Sigmoid colon (tissue), 7 donors: ENCODE measurements around the gene MYT1. TPM values are rescaled to one million over a fixed set of nuclear protein-coding genes. Genes with fewer than 3 reads are reported as not detected.

Experiments used
- DNase-seq: peaks from one replicate; pipeline ENCODE4 v3.0.0-alpha.2; 2019
- H3K27ac ChIP-seq, 4 donors: fragments of 200-600 bp; sonication (generic); one replicate each; pipeline ENCODE4 v1.5.1; 2016 to 2019; ENCODE audit warnings: mild to moderate bottlenecking in 1 of 4
- H3K27me3 ChIP-seq, 3 donors: fragments of 200-600 bp; sonication (generic); one replicate each; pipeline ENCODE4 v1.5.1; 2019; ENCODE audit warnings: mild to moderate bottlenecking in 1 of 3
- H3K36me3 ChIP-seq, 4 donors: fragments of 200-600 bp; sonication (generic); one replicate each; pipeline ENCODE4 v1.5.1; 2016 to 2019
- H3K4me1 ChIP-seq, 4 donors: fragments of 200-600 bp; sonication (generic); one replicate each; pipeline ENCODE4 v1.5.1; 2017 to 2019
- H3K4me3 ChIP-seq, 4 donors: fragments of 200-600 bp; sonication (generic); one replicate each; pipeline ENCODE4 v1.5.1; 2017 to 2019; ENCODE audit warnings: mild to moderate bottlenecking in 2 of 4, moderate library complexity in 1 of 4
- H3K9me3 ChIP-seq, 4 donors: fragments of 200-600 bp in 3 of 4; sonication (generic) in 3 of 4; one replicate each; pipeline versions ENCODE4 v1.5.1 to v1.6.1; 2013 to 2019
- EP300 ChIP-seq, 4 donors: sonication (generic); formaldehyde crosslinking; IDR thresholded peaks; one replicate each; pipeline ENCODE4 v1.6.1; 2017; ENCODE audit warnings: antibody characterized with exemption in 4 of 4
- POLR2A ChIP-seq, 2 donors: fragments of 450-650 bp; IDR thresholded peaks; one replicate each; pipeline ENCODE4 v1.6.1; 2016; ENCODE audit warnings: antibody characterized with exemption in 2 of 2, mild to moderate bottlenecking in 2 of 2, moderate library complexity in 2 of 2
- POLR2AphosphoS5 ChIP-seq, 4 donors: sonication (generic); formaldehyde crosslinking; IDR thresholded peaks; one replicate each; pipeline ENCODE4 v1.6.1; 2017; ENCODE audit warnings: antibody characterized with exemption in 4 of 4
- WGBS, 2 donors: extraction: QIAGEN DNeasy Blood & Tissue Kit; methylation state at CpG; one replicate each; pipeline ENCODE4 v1.1.7; 2013; 5-methylcytosine and 5-hydroxymethylcytosine counted together
- intact Hi-C: fragments of 100-400 bp; cut with DNase I; formaldehyde crosslinking; loops from one replicate; pipeline ENCODE4 v1.15.1; 2023
- polyA plus RNA-seq, 3 donors: library from polyadenylated mRNA; stranded (reverse); fragments of 200-250 nt; gene quantifications; one replicate each; pipeline ENCODE4 v1.2.3, GENCODE V29; 2013
- total RNA-seq, 4 donors: library from RNA; depleted of rRNA; stranded (reverse); fragments of >200 nt; gene quantifications; one replicate each; pipeline ENCODE4 v1.1.0, GENCODE V29; 2016
- TF ChIP-seq, protein P1 (sequence below), 4 experiments: fragments of 450-650 bp in 3 of 4; fragments of 200-600 bp in 1 of 4; IDR thresholded peaks; one replicate each; pipeline ENCODE4 v1.5.1; 2016 to 2019; ENCODE audit warnings: antibody characterized with exemption in 4 of 4, mild to moderate bottlenecking in 3 of 4, moderate library complexity in 2 of 4
- donor health status: healthy with polysubstance abuse.
- donor health status: Bipolar disorder and iron deficiency.
- donor health status: healthy.

The MYT1 gene
- total and polyA plus RNA-seq, 7 donors, result under 0.01 to 1.1 (median 0.27) TPM; not detected in 2

DNA sequence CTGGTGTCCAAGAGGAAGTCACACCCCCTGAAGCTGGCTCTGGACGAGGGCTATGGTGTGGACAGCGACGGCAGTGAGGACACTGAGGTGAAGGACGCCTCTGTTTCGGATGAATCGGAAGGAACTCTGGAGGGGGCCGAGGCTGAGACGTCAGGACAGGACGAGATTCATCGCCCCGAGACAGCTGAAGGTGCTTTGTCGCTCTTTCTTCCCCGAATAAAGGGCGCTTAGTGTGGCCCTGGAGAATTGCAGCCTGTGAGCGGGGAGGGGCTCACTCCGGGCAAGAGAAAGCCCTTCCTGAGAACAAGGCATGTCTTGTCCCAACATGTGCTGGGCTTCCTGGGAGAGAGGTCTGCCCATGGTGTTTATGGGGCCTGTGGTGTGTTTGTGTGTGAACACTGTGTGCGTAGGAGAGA is 41.4 kb downstream of the MYT1 start:
- 87 to 89% methylated on average over 17 of the region's 17 CpGs for WGBS, 2 donors

DNA sequence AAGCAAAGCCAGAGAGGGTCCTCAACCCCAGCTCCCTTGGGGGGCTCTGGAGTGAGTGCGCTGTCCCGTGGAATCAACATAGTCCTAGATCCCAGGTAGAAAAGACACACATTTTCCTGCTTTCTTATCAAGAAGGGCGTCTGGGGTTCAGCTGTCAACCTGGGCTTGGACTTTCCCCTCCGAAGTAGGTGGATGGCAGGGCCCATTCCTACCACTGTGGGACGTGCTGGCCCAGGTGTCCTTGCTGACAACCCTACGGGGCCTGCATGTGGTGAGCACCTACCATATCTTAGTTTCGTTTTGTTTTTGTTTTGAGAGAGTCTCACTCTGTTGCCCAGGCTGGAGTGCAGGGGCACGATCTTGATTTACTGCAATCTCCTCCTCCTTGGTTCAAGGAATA is 42.4 kb downstream of the MYT1 start:
- H3K4me3 ChIP-seq, result no peak overlapping the region
- H3K27me3 ChIP-seq, result peaks cover 0 to 21% (median 0%) of the 10 kb centered on the region in 3 donors
- TF ChIP-seq POLR2A (IDR thresholded peaks at IDR 0.05), result no peak
- no peak for TF ChIP-seq POLR2AphosphoS5 (IDR thresholded peaks at IDR 0.05)
- TF ChIP-seq EP300 (IDR thresholded peaks at IDR 0.05), result no peak
- TF ChIP-seq, protein P1, sequence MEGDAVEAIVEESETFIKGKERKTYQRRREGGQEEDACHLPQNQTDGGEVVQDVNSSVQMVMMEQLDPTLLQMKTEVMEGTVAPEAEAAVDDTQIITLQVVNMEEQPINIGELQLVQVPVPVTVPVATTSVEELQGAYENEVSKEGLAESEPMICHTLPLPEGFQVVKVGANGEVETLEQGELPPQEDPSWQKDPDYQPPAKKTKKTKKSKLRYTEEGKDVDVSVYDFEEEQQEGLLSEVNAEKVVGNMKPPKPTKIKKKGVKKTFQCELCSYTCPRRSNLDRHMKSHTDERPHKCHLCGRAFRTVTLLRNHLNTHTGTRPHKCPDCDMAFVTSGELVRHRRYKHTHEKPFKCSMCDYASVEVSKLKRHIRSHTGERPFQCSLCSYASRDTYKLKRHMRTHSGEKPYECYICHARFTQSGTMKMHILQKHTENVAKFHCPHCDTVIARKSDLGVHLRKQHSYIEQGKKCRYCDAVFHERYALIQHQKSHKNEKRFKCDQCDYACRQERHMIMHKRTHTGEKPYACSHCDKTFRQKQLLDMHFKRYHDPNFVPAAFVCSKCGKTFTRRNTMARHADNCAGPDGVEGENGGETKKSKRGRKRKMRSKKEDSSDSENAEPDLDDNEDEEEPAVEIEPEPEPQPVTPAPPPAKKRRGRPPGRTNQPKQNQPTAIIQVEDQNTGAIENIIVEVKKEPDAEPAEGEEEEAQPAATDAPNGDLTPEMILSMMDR (IDR thresholded peaks at IDR 0.05), result no peak
- 88 to 92% methylated on average over 8 of the region's 8 CpGs for WGBS, 2 donors
- DNase-seq, result no peak
- intact Hi-C loops, result no loop called here
- no peaks in the 10 kb centered on the region for H3K36me3 ChIP-seq
- no peaks in the 10 kb centered on the region for H3K9me3 ChIP-seq
- no peaks in the 10 kb centered on the region for H3K4me1 ChIP-seq
- no peak overlapping the region for H3K27ac ChIP-seq

More for the DNA sequence above, 41.4 kb downstream of the MYT1 start:
- no peak overlapping the region for H3K27ac ChIP-seq
- peaks cover 0 to 21% (median 0%) of the 10 kb centered on the region in 3 donors for H3K27me3 ChIP-seq
- no peaks in the 10 kb centered on the region for H3K36me3 ChIP-seq
- DNase-seq, result no peak
- no peaks in the 10 kb centered on the region for H3K4me1 ChIP-seq
- H3K4me3 ChIP-seq, result no peak overlapping the region
- intact Hi-C loops, result no loop called here
- TF ChIP-seq EP300 (IDR thresholded peaks at IDR 0.05), result no peak
- no peak for TF ChIP-seq POLR2A (IDR thresholded peaks at IDR 0.05)
- TF ChIP-seq, protein P1 (IDR thresholded peaks at IDR 0.05), result no peak
- TF ChIP-seq POLR2AphosphoS5 (IDR thresholded peaks at IDR 0.05), result no peak
- H3K9me3 ChIP-seq, result no peaks in the 10 kb centered on the region

DNA sequence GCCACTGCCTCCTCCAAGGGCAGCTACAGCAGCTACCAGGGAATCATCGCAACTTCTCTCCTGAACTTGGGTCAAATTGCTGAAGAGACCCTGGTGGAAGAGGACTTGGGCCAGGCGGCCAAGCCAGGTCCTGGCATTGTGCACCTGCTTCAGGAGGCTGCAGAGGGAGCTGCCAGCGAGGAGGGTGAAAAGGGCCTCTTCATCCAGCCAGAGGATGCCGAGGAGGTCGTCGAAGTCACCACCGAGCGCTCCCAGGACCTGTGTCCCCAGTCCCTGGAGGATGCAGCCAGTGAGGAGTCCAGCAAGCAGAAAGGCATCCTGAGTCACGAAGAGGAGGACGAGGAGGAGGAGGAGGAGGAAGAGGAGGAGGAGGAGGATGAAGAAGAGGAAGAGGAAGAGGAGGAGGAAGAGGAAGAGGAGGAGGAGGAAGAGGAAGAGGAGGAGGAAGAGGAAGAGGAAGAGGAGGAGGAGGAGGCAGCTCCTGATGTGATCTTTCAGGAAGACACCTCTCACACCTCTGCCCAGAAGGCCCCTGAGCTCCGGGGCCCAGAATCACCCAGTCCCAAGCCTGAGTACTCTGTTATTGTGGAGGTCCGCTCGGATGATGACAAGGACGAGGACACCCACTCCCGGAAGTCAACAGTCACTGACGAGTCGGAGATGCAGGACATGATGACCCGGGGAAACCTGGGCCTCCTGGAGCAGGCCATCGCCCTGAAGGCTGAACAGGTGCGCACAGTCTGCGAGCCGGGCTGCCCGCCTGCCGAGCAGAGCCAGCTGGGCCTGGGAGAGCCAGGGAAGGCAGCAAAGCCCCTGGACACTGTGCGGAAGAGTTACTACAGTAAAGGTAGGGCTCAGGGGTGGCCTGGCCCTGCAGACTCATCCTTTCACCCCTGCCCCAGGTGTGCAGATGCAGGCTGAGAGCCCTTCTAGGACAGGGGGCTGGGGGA is 43.7 kb downstream of the MYT1 start:
- intact Hi-C loops, result no loop called here
- Histone ChIP-seq H3K36me3 (no peaks in the 10 kb centered on the region), H3K4me3 (no peak overlapping the region), H3K4me1 (peaks cover 0 to 8% (median 8%) of the 10 kb centered on the region in 4 donors), H3K9me3 (no peaks in the 10 kb centered on the region), H3K27ac (no peak overlapping the region), H3K27me3 (peaks cover 0 to 16% (median 0%) of the 10 kb centered on the region in 3 donors)
- WGBS, 2 donors, result 92 to 93% methylated on average over 25 of the region's 25 CpGs
- TF ChIP-seq EP300 (IDR thresholded peaks at IDR 0.05) (no peak), POLR2AphosphoS5 (IDR thresholded peaks at IDR 0.05) (no peak), POLR2A (IDR thresholded peaks at IDR 0.05) (no peak)
- TF ChIP-seq, protein P1 (IDR thresholded peaks at IDR 0.05), result no peak
- no peak for DNase-seq

DNA sequence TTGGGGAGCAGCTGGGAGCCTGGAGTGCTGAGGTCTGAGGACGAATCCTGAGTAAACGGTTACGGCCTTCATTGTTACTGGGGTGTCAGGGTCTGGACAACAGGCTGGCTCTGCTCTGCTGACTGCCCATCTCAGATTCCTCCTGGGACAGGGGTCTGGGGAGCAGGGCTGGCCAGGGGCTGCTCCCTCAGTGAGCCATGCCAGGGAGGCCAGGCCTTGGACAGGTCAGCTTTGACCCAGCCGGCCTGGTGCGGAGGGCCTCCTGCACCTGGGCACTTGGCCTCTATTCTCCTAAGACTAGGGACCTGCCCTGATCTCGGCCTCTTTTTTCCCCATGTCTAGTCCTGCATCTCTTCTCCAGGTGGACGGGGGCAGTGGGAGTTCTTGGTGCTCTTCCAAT is 44.9 kb downstream of the MYT1 start:
- Histone ChIP-seq H3K9me3 (no peaks in the 10 kb centered on the region), H3K27ac (no peak overlapping the region), H3K27me3 (peaks cover 0 to 11% (median 0%) of the 10 kb centered on the region in 3 donors), H3K4me1 (peaks cover 0 to 21% (median 20%) of the 10 kb centered on the region in 4 donors), H3K4me3 (no peak overlapping the region), H3K36me3 (no peaks in the 10 kb centered on the region)
- TF ChIP-seq EP300 (IDR thresholded peaks at IDR 0.05) (no peak), POLR2AphosphoS5 (IDR thresholded peaks at IDR 0.05) (no peak), POLR2A (IDR thresholded peaks at IDR 0.05) (no peak)
- TF ChIP-seq, protein P1 (IDR thresholded peaks at IDR 0.05), result no peak
- DNase-seq, result no peak
- 76 to 88% methylated on average over 7 of the region's 7 CpGs for WGBS, 2 donors
- intact Hi-C loops, result no loop called here
